Erythroblast (primary cell): ENCODE results near the gene TTC27.

Experiments used
- GATA1 ChIP-seq: IDR thresholded peaks from 2 replicates; pipeline ENCODE4 v1.6.1; 2011; ENCODE audit warnings: low read depth, mild to moderate bottlenecking, control low read depth, low read length, moderate library complexity
- POLR2A ChIP-seq: IDR thresholded peaks from 2 replicates; pipeline ENCODE4 v1.6.1; 2011; ENCODE audit warnings: mild to moderate bottlenecking, low read length

DNA sequence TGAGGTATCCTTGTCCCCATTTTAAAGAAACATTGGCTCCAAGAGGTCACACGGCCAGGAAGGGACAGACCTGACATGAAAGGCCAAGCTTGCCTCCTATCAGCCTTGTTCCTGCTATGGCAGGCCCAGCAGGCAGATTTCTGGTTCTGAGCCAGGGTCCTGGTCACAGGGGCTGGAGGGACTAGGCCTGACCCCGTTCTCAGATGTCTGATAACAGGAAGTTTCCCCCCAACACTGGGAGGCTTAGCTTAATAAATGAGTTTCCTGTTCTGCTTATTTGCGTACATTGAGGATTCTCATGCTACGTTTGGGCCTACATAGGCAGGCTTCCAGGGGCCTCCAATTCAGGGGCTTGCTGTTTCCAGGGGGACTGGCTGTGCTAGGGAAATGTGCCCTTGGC, 211.1 kb downstream of the TTC27 start:
- TF ChIP-seq POLR2A (no peak), GATA1 (no peak)
